HCT116 (cell line): ENCODE measurements around the gene BPIFB3. TPM values are rescaled to one million over a fixed set of nuclear protein-coding genes. Genes with fewer than 3 reads are reported as not detected.

Experiments
- ATAC-seq: fragments of 200-7000 bp; cut with Tn5 transposase; 2 replicates; pipeline ENCODE4 v1.9.1; 2020; ENCODE audit warnings: mild to moderate bottlenecking, moderate library complexity
- BruUV-seq: library from RNA; stranded (reverse); fragments of 400-500 nt; replicated peaks from 2 replicates; lab custom pipeline; 2021; lab: Mats Ljungman, UMichigan
- CTCF ChIA-PET: fragments of 300-600 bp; sonication (Branson Sonifier 250); formaldehyde crosslinking; loops from one replicate; lab custom pipeline; 2021; ENCODE audit warnings: antibody characterized with exemption; lab: Charles Lee
- POLR2A ChIA-PET: fragments of 300-600, 350-600 bp; sonication (Branson Sonifier 250); formaldehyde crosslinking; loops from one replicate; lab custom pipeline; 2021; ENCODE audit warnings: antibody characterized with exemption; lab: Charles Lee
- RAD21 ChIA-PET, 2 experiments: fragments of 300-600 bp; sonication (Branson Sonifier 250); formaldehyde crosslinking; loops; one replicate each; lab custom pipeline; 2023; ENCODE audit warnings: low total read pairs in 2 of 2; ENCODE audit not compliant: uncharacterized antibody in 2 of 2, unreplicated experiment in 2 of 2, low non-redundant PET in 1 of 2; lab: Charles Lee
- DNase-seq: peaks from one replicate; pipeline ENCODE4 v3.0.0-alpha.2; 2010; ENCODE audit warnings: low read depth, low spot score
- H2AFZ ChIP-seq: fragments of 200-600 bp; shearing (Covaris generic), sonication (generic); 2 replicates; pipeline ENCODE4 v1.6.1; 2017; ENCODE audit warnings: low read depth, mixed run types, mixed read lengths, antibody characterized with exemption, low read length; ENCODE audit not compliant: poor library complexity, severe bottlenecking
- H3K27ac ChIP-seq: 2 replicates; pipeline ENCODE4 v1.5.1; 2012; ENCODE audit warnings: low read depth, low read length
- H3K27me3 ChIP-seq: fragments of 200-600 bp; sonication (generic); 2 replicates; pipeline ENCODE4 v1.6.1; 2016; ENCODE audit warnings: mixed run types, low read length, mixed read lengths; ENCODE audit not compliant: insufficient read depth
- H3K36me3 ChIP-seq, 2 experiments: fragments of 200-500 bp in 1 of 2; fragments of 200-600 bp in 1 of 2; sonication (Bioruptor generic) in 1 of 2; sonication (generic) in 1 of 2; 2 replicates each; pipeline versions ENCODE4 v1.5.1 to v1.6.1; 2014 to 2016; ENCODE audit warnings: low read length in 2 of 2, inconsistent platforms in 1 of 2, mixed read lengths in 1 of 2, mixed run types in 1 of 2; ENCODE audit not compliant: insufficient read depth in 2 of 2, control insufficient read depth in 1 of 2
- H3K4me1 ChIP-seq, 2 experiments: fragments of 200-600 bp in 1 of 2; sonication (generic) in 1 of 2; 2 replicates each; pipeline versions ENCODE4 v1.5.1 to v1.6.1; 2012 to 2017; ENCODE audit warnings: low read length in 2 of 2, inconsistent platforms in 1 of 2, mild to moderate bottlenecking in 1 of 2, mixed read lengths in 1 of 2, mixed run types in 1 of 2, moderate library complexity in 1 of 2; ENCODE audit not compliant: insufficient read depth in 2 of 2, control insufficient read depth in 1 of 2
- H3K4me2 ChIP-seq: fragments of 200-600 bp; sonication (generic); 2 replicates; pipeline ENCODE4 v1.6.1; 2017; ENCODE audit warnings: mixed run types, low read length, mixed read lengths
- H3K4me3 ChIP-seq, 2 experiments: fragments of 200-600 bp in 1 of 2; sonication (generic) in 1 of 2; replicated peaks in 1 of 2; 2 replicates each; pipeline ENCODE4 v1.5.1; 2011 to 2016; ENCODE audit warnings: low read length in 2 of 2, control low read depth in 1 of 2, low read depth in 1 of 2, mild to moderate bottlenecking in 1 of 2, mixed read lengths in 1 of 2, mixed run types in 1 of 2
- H3K79me2 ChIP-seq: fragments of 200-600 bp; sonication (generic); 2 replicates; pipeline ENCODE4 v1.6.1; 2017; ENCODE audit warnings: mild to moderate bottlenecking, mixed run types, low read length, moderate library complexity, mixed read lengths; ENCODE audit not compliant: insufficient read depth
- H3K9ac ChIP-seq: fragments of 200-600 bp; sonication (generic); 2 replicates; pipeline ENCODE4 v1.6.1; 2016; ENCODE audit warnings: low read length, mixed read lengths
- H3K9me2 ChIP-seq: fragments of 200-600 bp; sonication (generic), shearing (Covaris generic); 2 replicates; pipeline ENCODE4 v1.6.1; 2017; ENCODE audit warnings: mixed run types, mild to moderate bottlenecking, moderate library complexity; ENCODE audit not compliant: insufficient read depth
- H3K9me3 ChIP-seq, 2 experiments: fragments of 200-500 bp in 1 of 2; fragments of 200-600 bp in 1 of 2; sonication (Bioruptor generic) in 1 of 2; sonication (generic) in 1 of 2; 2 replicates each; pipeline ENCODE4 v1.6.1; 2014 to 2017; ENCODE audit warnings: low read length in 2 of 2, mixed read lengths in 2 of 2, inconsistent platforms in 1 of 2, low read depth in 1 of 2, mild to moderate bottlenecking in 1 of 2, mixed run types in 1 of 2, moderate library complexity in 1 of 2; ENCODE audit not compliant: control insufficient read depth in 1 of 2, insufficient read depth in 1 of 2
- H4K20me1 ChIP-seq: fragments of 200-600 bp; sonication (generic), shearing (Covaris generic); 2 replicates; pipeline ENCODE4 v1.6.1; 2017; ENCODE audit warnings: mixed run types, mild to moderate bottlenecking, moderate library complexity; ENCODE audit not compliant: insufficient read depth
- ELF1 ChIP-seq: IDR thresholded peaks from 2 replicates; pipeline ENCODE4 v1.6.1; 2012; ENCODE audit warnings: low read depth, borderline replicate concordance
- EZH2phosphoT487 ChIP-seq: fragments of 200-600 bp; IDR thresholded peaks from 2 replicates; pipeline ENCODE4 v1.6.1; 2018; ENCODE audit warnings: antibody characterized with exemption, borderline replicate concordance
- JUND ChIP-seq: IDR thresholded peaks from 2 replicates; pipeline ENCODE4 v1.6.1; 2012
- SIN3A ChIP-seq: IDR thresholded peaks from 2 replicates; pipeline ENCODE4 v1.6.1; 2012; ENCODE audit warnings: low read depth
- SRF ChIP-seq: IDR thresholded peaks from 2 replicates; pipeline ENCODE4 v1.6.1; 2012; ENCODE audit warnings: low read depth
- TCF7L2 ChIP-seq: IDR thresholded peaks from 2 replicates; pipeline ENCODE4 v1.7.0; 2011; ENCODE audit warnings: borderline replicate concordance, inconsistent platforms; ENCODE audit not compliant: insufficient read depth, insufficient read length; ENCODE audit errors: extremely low read depth
- YY1 ChIP-seq: IDR thresholded peaks from 2 replicates; pipeline ENCODE4 v1.6.1; 2011; ENCODE audit warnings: low read length, low read depth, moderate library complexity, mild to moderate bottlenecking; ENCODE audit not compliant: insufficient replicate concordance; ENCODE audit errors: extremely low read depth
- ZNF274 ChIP-seq: fragments of 200-500 bp; sonication (Bioruptor generic); IDR thresholded peaks from 2 replicates; pipeline ENCODE4 v1.6.1; 2014; ENCODE audit warnings: mild to moderate bottlenecking, low read depth, low read length, inconsistent platforms
- intact Hi-C: fragments of 100-400 bp; cut with micrococcal nuclease; formaldehyde crosslinking; loops from 2 replicates; pipeline ENCODE4 v1.10.0; 2022
- total RNA-seq: library from RNA; stranded (reverse); gene quantifications from one replicate; pipeline ENCODE4 v1.2.1, GENCODE V29; 2021; ENCODE audit not compliant: unreplicated experiment
- TF ChIP-seq, protein P1 (sequence below), 3 experiments: fragments of 200-600 bp in 1 of 3; sonication (generic) in 1 of 3; IDR thresholded peaks in 2 of 3; conservative IDR thresholded peaks in 1 of 3; 2 replicates each; pipeline ENCODE4 v1.5.1; 2012 to 2017; ENCODE audit warnings: low read depth in 2 of 3, low read length in 2 of 3, antibody characterized with exemption in 1 of 3, borderline replicate concordance in 1 of 3, control low read depth in 1 of 3, mild to moderate bottlenecking in 1 of 3, mixed read lengths in 1 of 3, mixed run types in 1 of 3, moderate library complexity in 1 of 3; ENCODE audit not compliant: insufficient read depth in 1 of 3
- TF ChIP-seq, protein P2 (sequence below): IDR thresholded peaks from 2 replicates; pipeline ENCODE4 v1.6.1; 2012
- TF ChIP-seq, protein P3 (sequence below): IDR thresholded peaks from 2 replicates; pipeline ENCODE4 v1.6.1; 2011; ENCODE audit warnings: mild to moderate bottlenecking, low read length, moderate library complexity; ENCODE audit not compliant: insufficient replicate concordance; ENCODE audit errors: extremely low read depth

BPIFB3 gene
- total RNA-seq, 1 experiment from 2014 or later = not detected

- no peak within 1 kb of the TSS for H3K27ac ChIP-seq
- no peaks in the 10 kb centered on the region for H3K36me3 ChIP-seq
- no TSS peak for BruUV-seq
- H2AFZ ChIP-seq = no peak within 1 kb of the TSS
- ATAC-seq (no peak), DNase-seq (no peak)
- no peak within 1 kb of the TSS for H3K4me3 ChIP-seq
- no peak within 1 kb of the TSS for H3K9ac ChIP-seq
- TF ChIP-seq TCF7L2 (no peak), ZNF274 (no peak), SRF (no peak), JUND (no peak), SIN3A (no peak), ELF1 (no peak), EZH2phosphoT487 (no peak), YY1 (no peak)
- TF ChIP-seq, protein P1, sequence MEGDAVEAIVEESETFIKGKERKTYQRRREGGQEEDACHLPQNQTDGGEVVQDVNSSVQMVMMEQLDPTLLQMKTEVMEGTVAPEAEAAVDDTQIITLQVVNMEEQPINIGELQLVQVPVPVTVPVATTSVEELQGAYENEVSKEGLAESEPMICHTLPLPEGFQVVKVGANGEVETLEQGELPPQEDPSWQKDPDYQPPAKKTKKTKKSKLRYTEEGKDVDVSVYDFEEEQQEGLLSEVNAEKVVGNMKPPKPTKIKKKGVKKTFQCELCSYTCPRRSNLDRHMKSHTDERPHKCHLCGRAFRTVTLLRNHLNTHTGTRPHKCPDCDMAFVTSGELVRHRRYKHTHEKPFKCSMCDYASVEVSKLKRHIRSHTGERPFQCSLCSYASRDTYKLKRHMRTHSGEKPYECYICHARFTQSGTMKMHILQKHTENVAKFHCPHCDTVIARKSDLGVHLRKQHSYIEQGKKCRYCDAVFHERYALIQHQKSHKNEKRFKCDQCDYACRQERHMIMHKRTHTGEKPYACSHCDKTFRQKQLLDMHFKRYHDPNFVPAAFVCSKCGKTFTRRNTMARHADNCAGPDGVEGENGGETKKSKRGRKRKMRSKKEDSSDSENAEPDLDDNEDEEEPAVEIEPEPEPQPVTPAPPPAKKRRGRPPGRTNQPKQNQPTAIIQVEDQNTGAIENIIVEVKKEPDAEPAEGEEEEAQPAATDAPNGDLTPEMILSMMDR (IDR thresholded peaks at IDR 0.05 in 2 of 3, conservative IDR thresholded peaks at IDR 0.05 in 1 of 3; ENCODE audit: borderline replicate concordance in 1 of 3, insufficient read depth in 1 of 3, low read depth in 2 of 3, low read length in 2 of 3) = no peak
- TF ChIP-seq, protein P2, sequence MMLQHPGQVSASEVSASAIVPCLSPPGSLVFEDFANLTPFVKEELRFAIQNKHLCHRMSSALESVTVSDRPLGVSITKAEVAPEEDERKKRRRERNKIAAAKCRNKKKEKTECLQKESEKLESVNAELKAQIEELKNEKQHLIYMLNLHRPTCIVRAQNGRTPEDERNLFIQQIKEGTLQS = no peak
- TF ChIP-seq, protein P3, sequence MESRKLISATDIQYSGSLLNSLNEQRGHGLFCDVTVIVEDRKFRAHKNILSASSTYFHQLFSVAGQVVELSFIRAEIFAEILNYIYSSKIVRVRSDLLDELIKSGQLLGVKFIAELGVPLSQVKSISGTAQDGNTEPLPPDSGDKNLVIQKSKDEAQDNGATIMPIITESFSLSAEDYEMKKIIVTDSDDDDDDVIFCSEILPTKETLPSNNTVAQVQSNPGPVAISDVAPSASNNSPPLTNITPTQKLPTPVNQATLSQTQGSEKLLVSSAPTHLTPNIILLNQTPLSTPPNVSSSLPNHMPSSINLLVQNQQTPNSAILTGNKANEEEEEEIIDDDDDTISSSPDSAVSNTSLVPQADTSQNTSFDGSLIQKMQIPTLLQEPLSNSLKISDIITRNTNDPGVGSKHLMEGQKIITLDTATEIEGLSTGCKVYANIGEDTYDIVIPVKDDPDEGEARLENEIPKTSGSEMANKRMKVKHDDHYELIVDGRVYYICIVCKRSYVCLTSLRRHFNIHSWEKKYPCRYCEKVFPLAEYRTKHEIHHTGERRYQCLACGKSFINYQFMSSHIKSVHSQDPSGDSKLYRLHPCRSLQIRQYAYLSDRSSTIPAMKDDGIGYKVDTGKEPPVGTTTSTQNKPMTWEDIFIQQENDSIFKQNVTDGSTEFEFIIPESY = no peak
- H3K4me1 ChIP-seq = no peaks in the 10 kb centered on the region
- ChIA-PET RAD21 (no interaction called here), CTCF (no interaction called here), POLR2A (no interaction called here)
- H3K27me3 ChIP-seq = peaks cover 7% of the 10 kb centered on the region; the same call in 1 of the 2 replicates
- intact Hi-C loops = no loop called here
- no peak within 1 kb of the TSS for H3K4me2 ChIP-seq
- no peaks in the 10 kb centered on the region for H3K79me2 ChIP-seq
- no peaks in the 10 kb centered on the region for H3K9me3 ChIP-seq
- H4K20me1 ChIP-seq = no peaks in the 10 kb centered on the region
- H3K9me2 ChIP-seq = no peaks in the 10 kb centered on the region
Observed at GRCh38 chr20:33007376-33008335, 46.0 kb upstream of the BPIFB3 start, which contains the start of gene BPIFB2. Gene BPIFB2 (plus strand): TSS chr20:33007704. CDS start chr20:33008575, 871 bp downstream.
